Stomach (tissue), 9 donors: ENCODE results near the gene C10orf90. TPM values are rescaled to one million over a fixed set of nuclear protein-coding genes. Genes with fewer than 3 reads are reported as not detected.

ENCODE experiments used
- DNase-seq, 2 donors: peaks; one replicate each; pipeline versions ENCODE4 v3.0.0 to v3.0.0-alpha.2; 2013 to 2019
- H3K27ac ChIP-seq, 5 donors: fragments of 200-600 bp in 4 of 5; sonication (generic) in 4 of 5; one replicate each; pipeline ENCODE4 v1.5.1; 2013 to 2019; ENCODE audit warnings: mild to moderate bottlenecking in 1 of 5, moderate library complexity in 1 of 5
- H3K27me3 ChIP-seq, 3 donors: fragments of 200-600 bp; sonication (generic); one replicate each; pipeline ENCODE4 v1.5.1; 2017 to 2019; ENCODE audit warnings: mixed run types in 1 of 3
- H3K36me3 ChIP-seq, 4 donors: fragments of 200-600 bp; sonication (generic); 1 replicate in 3 of 4; 2 replicates in 1 of 4; pipeline ENCODE4 v1.5.1; 2016 to 2019
- H3K4me1 ChIP-seq, 4 donors: fragments of 200-600 bp; sonication (generic); one replicate each; pipeline ENCODE4 v1.5.1; 2016 to 2019
- H3K4me3 ChIP-seq, 4 donors: fragments of 200-600 bp; sonication (generic) in 3 of 4; one replicate each; pipeline ENCODE4 v1.5.1; 2016 to 2019; ENCODE audit warnings: mild to moderate bottlenecking in 1 of 4
- H3K9me3 ChIP-seq, 4 donors: fragments of 200-600 bp; sonication (generic); one replicate each; pipeline ENCODE4 v1.5.1; 2016 to 2019
- EP300 ChIP-seq: sonication (generic); formaldehyde crosslinking; IDR thresholded peaks from one replicate; pipeline ENCODE4 v1.6.1; 2017; ENCODE audit warnings: antibody characterized with exemption
- POLR2A ChIP-seq, 4 donors: fragments of 450-650 bp; IDR thresholded peaks; one replicate each; pipeline ENCODE4 v1.6.1; 2016; ENCODE audit warnings: antibody characterized with exemption in 4 of 4, control low read depth in 2 of 4, mild to moderate bottlenecking in 1 of 4, moderate library complexity in 1 of 4
- POLR2AphosphoS5 ChIP-seq, 3 donors: sonication (generic); formaldehyde crosslinking; IDR thresholded peaks; one replicate each; pipeline ENCODE4 v1.6.1; 2016; ENCODE audit warnings: antibody characterized with exemption in 3 of 3
- WGBS, 5 donors: extraction: QIAGEN DNeasy Blood & Tissue Kit in 3 of 5; methylation state at CpG; one replicate each; pipeline versions ENCODE4 v1.1.5 to v1.1.7; 2013 to 2018; 5-methylcytosine and 5-hydroxymethylcytosine counted together
- intact Hi-C: fragments of 100-400 bp; cut with DNase I; formaldehyde crosslinking; loops from one replicate; pipeline ENCODE4 v1.15.1; 2023; ENCODE audit warnings: low total_unique reads
- polyA plus RNA-seq, 3 donors: library from polyadenylated mRNA; stranded (reverse); fragments of 200-250 nt; gene quantifications; one replicate each; pipeline ENCODE4 v1.2.3, GENCODE V29; 2013
- total RNA-seq, 5 donors: library from RNA; depleted of rRNA; stranded (reverse); fragments of >200 nt; gene quantifications; one replicate each; pipeline versions ENCODE4 v1.1.0 to v1.2.3, GENCODE V29; 2014 to 2016
- TF ChIP-seq, protein P1 (sequence below), 7 experiments: fragments of 450-650 bp in 4 of 7; fragments of 200-600 bp in 3 of 7; sonication (generic) in 3 of 7; IDR thresholded peaks; one replicate each; pipeline ENCODE4 v1.5.1; 2016 to 2019; ENCODE audit warnings: antibody characterized with exemption in 7 of 7, control low read depth in 2 of 7, mild to moderate bottlenecking in 1 of 7
- donor health status: healthy with polysubstance abuse.
- donor health status: Bipolar disorder and iron deficiency.
- donor health status: healthy.

C10orf90 gene
- total and polyA plus RNA-seq, 8 donors, result not detected

- WGBS, 5 donors, result 83 to 93% (median 91%) methylated on average over 2 of the region's 2 CpGs
- Histone ChIP-seq H3K27me3 (no peaks in the 10 kb centered on the region), H3K9me3 (no peaks in the 10 kb centered on the region), H3K4me3 (no peak overlapping the region), H3K36me3 (no peaks in the 10 kb centered on the region), H3K4me1 (no peaks in the 10 kb centered on the region), H3K27ac (no peak overlapping the region)
- TF ChIP-seq EP300 (no peak), POLR2A (IDR thresholded peaks at IDR 0.05) (no peak), POLR2AphosphoS5 (IDR thresholded peaks at IDR 0.05) (no peak)
- TF ChIP-seq, protein P1, sequence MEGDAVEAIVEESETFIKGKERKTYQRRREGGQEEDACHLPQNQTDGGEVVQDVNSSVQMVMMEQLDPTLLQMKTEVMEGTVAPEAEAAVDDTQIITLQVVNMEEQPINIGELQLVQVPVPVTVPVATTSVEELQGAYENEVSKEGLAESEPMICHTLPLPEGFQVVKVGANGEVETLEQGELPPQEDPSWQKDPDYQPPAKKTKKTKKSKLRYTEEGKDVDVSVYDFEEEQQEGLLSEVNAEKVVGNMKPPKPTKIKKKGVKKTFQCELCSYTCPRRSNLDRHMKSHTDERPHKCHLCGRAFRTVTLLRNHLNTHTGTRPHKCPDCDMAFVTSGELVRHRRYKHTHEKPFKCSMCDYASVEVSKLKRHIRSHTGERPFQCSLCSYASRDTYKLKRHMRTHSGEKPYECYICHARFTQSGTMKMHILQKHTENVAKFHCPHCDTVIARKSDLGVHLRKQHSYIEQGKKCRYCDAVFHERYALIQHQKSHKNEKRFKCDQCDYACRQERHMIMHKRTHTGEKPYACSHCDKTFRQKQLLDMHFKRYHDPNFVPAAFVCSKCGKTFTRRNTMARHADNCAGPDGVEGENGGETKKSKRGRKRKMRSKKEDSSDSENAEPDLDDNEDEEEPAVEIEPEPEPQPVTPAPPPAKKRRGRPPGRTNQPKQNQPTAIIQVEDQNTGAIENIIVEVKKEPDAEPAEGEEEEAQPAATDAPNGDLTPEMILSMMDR (IDR thresholded peaks at IDR 0.05), result no peak
- no peak for DNase-seq
- intact Hi-C loops, result no loop called here
Observed at GRCh38 chr10:126519185-126519584, 151.3 kb downstream of the C10orf90 start.

DNA sequence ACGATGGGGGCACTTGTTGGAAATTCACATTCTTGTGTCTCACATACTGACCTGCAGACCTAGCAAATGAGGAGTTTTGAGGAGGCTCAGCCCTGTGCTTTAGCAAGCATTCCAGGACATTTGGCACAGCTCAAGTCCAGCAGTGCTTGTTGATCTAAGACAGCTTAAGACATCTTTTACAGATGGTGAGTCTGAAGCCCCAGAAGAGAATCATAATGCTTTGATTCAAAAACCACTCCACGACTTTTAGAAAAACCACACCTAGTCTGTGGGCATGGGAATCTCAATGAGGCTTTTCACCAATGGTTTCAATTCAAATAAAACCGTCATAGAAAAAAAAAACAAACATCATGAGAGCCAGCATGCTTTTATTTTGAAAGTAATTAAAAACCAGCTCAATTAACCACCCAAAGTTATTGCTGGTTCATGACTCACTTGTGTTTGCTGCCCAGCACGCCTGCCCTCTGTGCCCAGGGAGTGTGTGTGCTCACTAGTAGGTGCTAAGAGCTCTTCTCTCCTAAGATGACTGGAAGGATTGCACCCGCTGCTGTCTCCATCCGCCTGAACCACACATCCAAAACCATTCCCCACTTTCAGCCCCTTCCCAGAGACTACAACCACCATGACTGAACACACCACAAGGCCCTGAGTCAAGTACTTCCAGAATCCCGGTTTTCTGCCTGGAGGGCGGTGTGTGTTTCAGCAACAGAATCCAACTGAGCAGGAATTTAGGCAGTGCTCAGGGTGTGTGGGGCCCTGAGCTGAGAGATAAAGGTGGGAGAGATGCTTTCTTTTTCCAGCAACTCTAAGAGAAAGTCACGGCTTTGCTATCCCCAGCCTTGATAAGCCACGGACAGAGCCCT is 152.0 kb downstream of the C10orf90 start:
- TF ChIP-seq EP300, result no peak
- no peak for TF ChIP-seq POLR2AphosphoS5 (IDR thresholded peaks at IDR 0.05)
- TF ChIP-seq POLR2A (IDR thresholded peaks at IDR 0.05), result no peak
- TF ChIP-seq, protein P1 (IDR thresholded peaks at IDR 0.05), result no peak
- DNase-seq, result no peak
- 78 to 84% (median 82%) methylated on average over 10 of the region's 10 CpGs for WGBS, 5 donors
- Histone ChIP-seq H3K36me3 (no peaks in the 10 kb centered on the region), H3K9me3 (no peaks in the 10 kb centered on the region), H3K27ac (no peak overlapping the region), H3K27me3 (no peaks in the 10 kb centered on the region), H3K4me1 (no peaks in the 10 kb centered on the region), H3K4me3 (no peak overlapping the region)
- intact Hi-C loops, result no loop called here

GRCh38 chr10:126516515-126516914 is 154.0 kb downstream of the C10orf90 start:
- WGBS, 5 donors, result 83 to 91% (median 88%) methylated on average over 6 of the region's 6 CpGs
- no peaks in the 10 kb centered on the region for H3K9me3 ChIP-seq
- no peak overlapping the region for H3K27ac ChIP-seq
- intact Hi-C loops, result no loop called here
- no peak for DNase-seq
- H3K36me3 ChIP-seq, result no peaks in the 10 kb centered on the region
- H3K4me1 ChIP-seq, result no peaks in the 10 kb centered on the region
- H3K4me3 ChIP-seq, result no peak overlapping the region
- H3K27me3 ChIP-seq, result no peaks in the 10 kb centered on the region
- TF ChIP-seq, protein P1 (IDR thresholded peaks at IDR 0.05), result no peak
- TF ChIP-seq POLR2A (IDR thresholded peaks at IDR 0.05) (no peak), POLR2AphosphoS5 (IDR thresholded peaks at IDR 0.05) (no peak), EP300 (no peak)

DNA sequence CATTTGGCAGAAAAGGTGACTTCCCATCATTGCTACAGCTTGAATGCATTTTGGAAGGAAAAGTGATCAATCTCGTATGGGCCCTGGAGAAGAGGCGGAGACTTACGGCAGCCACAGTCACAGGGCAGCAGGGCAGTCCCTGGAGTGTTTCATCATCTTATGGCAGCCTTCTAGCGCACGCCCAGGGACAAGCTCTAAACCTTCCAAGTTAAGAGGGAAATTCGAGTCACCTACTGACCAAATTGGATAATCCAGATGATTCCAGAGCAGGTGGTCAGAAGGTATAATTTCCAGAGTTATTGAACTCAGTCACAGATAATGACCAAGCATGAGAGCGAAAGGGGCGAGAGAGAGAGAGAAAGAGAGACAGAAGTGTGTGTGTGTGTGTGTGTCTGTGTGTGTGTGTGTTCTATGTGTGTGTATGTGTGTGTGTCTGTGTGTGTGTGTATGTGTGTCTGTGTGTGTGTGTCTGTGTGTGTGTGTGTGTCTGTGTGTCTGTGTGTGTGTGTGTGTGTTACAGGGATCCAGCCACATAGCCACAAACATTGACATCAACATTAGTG is 158.5 kb downstream of the C10orf90 start:
- Histone ChIP-seq H3K27me3 (no peaks in the 10 kb centered on the region), H3K36me3 (no peaks in the 10 kb centered on the region), H3K27ac (no peak overlapping the region), H3K4me3 (no peak overlapping the region), H3K4me1 (no peaks in the 10 kb centered on the region), H3K9me3 (no peaks in the 10 kb centered on the region)
- TF ChIP-seq POLR2AphosphoS5 (IDR thresholded peaks at IDR 0.05) (no peak), POLR2A (IDR thresholded peaks at IDR 0.05) (no peak), EP300 (no peak)
- TF ChIP-seq, protein P1 (IDR thresholded peaks at IDR 0.05), result no peak
- 44 to 60% (median 49%) methylated on average over 8 of the region's 8 CpGs for WGBS, 5 donors
- DNase-seq, result no peak
- intact Hi-C loops, result no loop called here
